Mesendoderm (in vitro differentiated cells): ENCODE measurements around the gene ARMH3.

ENCODE experiments used
- DNase-seq: peaks from one replicate; pipeline ENCODE4 v3.0.0; 2013
- H2AK5ac ChIP-seq: 2 replicates; pipeline ENCODE4 v1.6.1; 2013; ENCODE audit warnings: low read length, inconsistent platforms
- H2BK120ac ChIP-seq: 2 replicates; pipeline ENCODE4 v1.6.1; 2013; ENCODE audit warnings: low read depth, mild to moderate bottlenecking, low read length, moderate library complexity, mixed read lengths
- H2BK15ac ChIP-seq: replicated peaks from 2 replicates; pipeline ENCODE4 v1.6.1; 2013; ENCODE audit warnings: low read depth, mild to moderate bottlenecking, moderate library complexity
- H2BK5ac ChIP-seq: 2 replicates; pipeline ENCODE4 v1.6.1; 2013; ENCODE audit warnings: low read length, inconsistent platforms
- H3K18ac ChIP-seq: 2 replicates; pipeline ENCODE4 v1.6.1; 2013; ENCODE audit warnings: mild to moderate bottlenecking, low read length, mixed read lengths
- H3K23ac ChIP-seq: one replicate; pipeline ENCODE4 v1.6.1; 2013; ENCODE audit warnings: low read length
- H3K27ac ChIP-seq: 2 replicates; pipeline ENCODE4 v1.5.1; 2013; ENCODE audit warnings: low read depth, mild to moderate bottlenecking, inconsistent platforms, low read length, moderate library complexity
- H3K27me3 ChIP-seq: 2 replicates; pipeline ENCODE4 v1.6.1; 2013; ENCODE audit warnings: low read length, control low read depth, mild to moderate bottlenecking, inconsistent platforms; ENCODE audit not compliant: insufficient read depth, poor library complexity
- H3K36me3 ChIP-seq: 2 replicates; pipeline ENCODE4 v1.6.1; 2013; ENCODE audit warnings: low read length, inconsistent platforms; ENCODE audit not compliant: control insufficient read depth, insufficient read depth
- H3K4ac ChIP-seq: one replicate; pipeline ENCODE4 v1.6.1; 2013; ENCODE audit warnings: low read depth, mild to moderate bottlenecking, low read length, moderate library complexity
- H3K4me1 ChIP-seq: 2 replicates; pipeline ENCODE4 v1.6.1; 2013; ENCODE audit warnings: low read depth, low read length, inconsistent platforms; ENCODE audit not compliant: control insufficient read depth
- H3K4me2 ChIP-seq: 2 replicates; pipeline ENCODE4 v1.6.1; 2013; ENCODE audit warnings: low read length
- H3K4me3 ChIP-seq: 2 replicates; pipeline ENCODE4 v1.5.1; 2013; ENCODE audit warnings: mild to moderate bottlenecking, low read length
- H3K56ac ChIP-seq: one replicate; pipeline ENCODE4 v1.6.1; 2013; ENCODE audit warnings: low read length
- H3K79me1 ChIP-seq: 2 replicates; pipeline ENCODE4 v1.6.1; 2013; ENCODE audit warnings: low read length, inconsistent platforms
- H3K79me2 ChIP-seq: 2 replicates; pipeline ENCODE4 v1.6.1; 2013; ENCODE audit warnings: mild to moderate bottlenecking, low read length; ENCODE audit not compliant: control insufficient read depth, insufficient read depth
- H3K9ac ChIP-seq: 2 replicates; pipeline ENCODE4 v1.6.1; 2013; ENCODE audit warnings: low read length, inconsistent platforms
- H4K5ac ChIP-seq: one replicate; pipeline ENCODE4 v1.6.1; 2013; ENCODE audit warnings: low read length
- H4K8ac ChIP-seq: one replicate; pipeline ENCODE4 v1.6.1; 2013; ENCODE audit warnings: low read depth, mild to moderate bottlenecking, control low read depth, low read length, moderate library complexity
- WGBS: extraction: QIAGEN DNeasy Blood & Tissue Kit; methylation state at CpG from one replicate; pipeline ENCODE4 v1.1.7; 2013; ENCODE audit warnings: low lambda C conversion rate, missing lambda C conversion rate; ENCODE audit not compliant: insufficient coverage; ENCODE audit errors: extremely low coverage; 5-methylcytosine and 5-hydroxymethylcytosine counted together

The ARMH3 gene

GRCh38 chr10:102067091-102067916 lies 11.3 kb upstream of the ARMH3 start:
- Histone ChIP-seq H4K5ac (no peak overlapping the region), H3K9ac (no peak overlapping the region), H3K79me2 (no peaks in the 10 kb centered on the region), H3K27ac (no peak overlapping the region), H2BK120ac (no peak overlapping the region), H3K18ac (no peak overlapping the region), H3K27me3 (no peaks in the 10 kb centered on the region), H3K4ac (no peak overlapping the region), H2BK15ac (no peak overlapping the region), H3K4me1 (no peaks in the 10 kb centered on the region), H3K4me2 (no peak overlapping the region), H3K56ac (no peak overlapping the region), H2BK5ac (no peak overlapping the region), H3K36me3 (no peaks in the 10 kb centered on the region), H2AK5ac (no peak overlapping the region), H3K23ac (no peak overlapping the region), H3K79me1 (peaks cover 12% of the 10 kb centered on the region), H3K4me3 (no peak overlapping the region), H4K8ac (no peak overlapping the region)
- DNase-seq: no peak
- no CpG with 5 or more reads among the region's 18 CpGs for WGBS

GRCh38 chr10:102066399-102067088 lies 10.6 kb upstream of the ARMH3 start:
- Histone ChIP-seq H2BK120ac (no peak overlapping the region), H3K4me2 (no peak overlapping the region)

GRCh38 chr10:102065561-102066398 lies 9.8 kb upstream of the ARMH3 start:
- Histone ChIP-seq H3K27ac (peak overlapping the region; percentile 83), H3K4me3 (peak overlapping the region; percentile 80), H3K79me1 (peaks cover 12% of the 10 kb centered on the region), H2BK120ac (no peak overlapping the region), H3K9ac (peak overlapping the region; percentile 90), H4K5ac (no peak overlapping the region), H4K8ac (peak overlapping the region; percentile 87), H2BK5ac (no peak overlapping the region), H3K4me1 (no peaks in the 10 kb centered on the region), H3K18ac (peak overlapping the region; percentile 44), H3K79me2 (no peaks in the 10 kb centered on the region), H3K4me2 (peak overlapping the region; percentile 79), H2AK5ac (no peak overlapping the region), H3K36me3 (no peaks in the 10 kb centered on the region), H3K56ac (peak overlapping the region; percentile 93), H3K23ac (no peak overlapping the region), H2BK15ac (no peak overlapping the region), H3K27me3 (no peaks in the 10 kb centered on the region), H3K4ac (peak overlapping the region; percentile 67)
- WGBS: no CpG with 5 or more reads among the region's 63 CpGs
- DNase-seq: peak; percentile 49

More at GRCh38 chr10:102066399-102067088, 10.6 kb upstream of the ARMH3 start:
- H2BK5ac ChIP-seq: no peak overlapping the region
- H2BK15ac ChIP-seq: no peak overlapping the region
- H3K79me1 ChIP-seq: peaks cover 12% of the 10 kb centered on the region
- WGBS: no CpG with 5 or more reads among the region's 16 CpGs
- H3K23ac ChIP-seq: no peak overlapping the region
- H3K56ac ChIP-seq: peak overlapping the region; percentile 93
- H3K27ac ChIP-seq: no peak overlapping the region
- H4K5ac ChIP-seq: no peak overlapping the region
- DNase-seq: no peak
- H3K4ac ChIP-seq: no peak overlapping the region
- no peak overlapping the region for H3K4me3 ChIP-seq
- no peak overlapping the region for H2AK5ac ChIP-seq
- H3K79me2 ChIP-seq: no peaks in the 10 kb centered on the region
- H3K36me3 ChIP-seq: no peaks in the 10 kb centered on the region
- no peak overlapping the region for H4K8ac ChIP-seq
- H3K18ac ChIP-seq: no peak overlapping the region
- no peaks in the 10 kb centered on the region for H3K4me1 ChIP-seq
- H3K27me3 ChIP-seq: no peaks in the 10 kb centered on the region
- peak overlapping the region; percentile 7 for H3K9ac ChIP-seq

GRCh38 chr10:102064868-102065560 lies 9.0 kb upstream of the ARMH3 start, which contains the start of gene HPS6:
TSS of gene HPS6 (plus strand) at chr10:102065349. CDS start at chr10:102065475, 126 bp downstream.
- no peak within 1 kb of the TSS for H2AK5ac ChIP-seq
- WGBS: no CpG with 5 or more reads among the region's 61 CpGs
- peak within 1 kb of the TSS; percentile 93 for H3K56ac ChIP-seq
- peak within 1 kb of the TSS; percentile 87 for H4K8ac ChIP-seq
- H4K5ac ChIP-seq: no peak within 1 kb of the TSS
- no peak within 1 kb of the TSS for H2BK120ac ChIP-seq
- H3K79me1 ChIP-seq: peaks cover 12% of the 10 kb centered on the region
- H2BK5ac ChIP-seq: no peak within 1 kb of the TSS
- no peaks in the 10 kb centered on the region for H3K27me3 ChIP-seq
- no peak within 1 kb of the TSS for H3K23ac ChIP-seq
- peak within 1 kb of the TSS; percentile 80 for H3K4me3 ChIP-seq
- H3K18ac ChIP-seq: peak within 1 kb of the TSS; percentile 44
- peak; percentile 83 for DNase-seq
- no peaks in the 10 kb centered on the region for H3K36me3 ChIP-seq
- no peak within 1 kb of the TSS for H2BK15ac ChIP-seq
- peak within 1 kb of the TSS; percentile 67 for H3K4ac ChIP-seq
- H3K4me1 ChIP-seq: no peaks in the 10 kb centered on the region
- peak within 1 kb of the TSS; percentile 83 for H3K27ac ChIP-seq
- H3K4me2 ChIP-seq: peak within 1 kb of the TSS; percentile 79
- peak within 1 kb of the TSS; percentile 90 for H3K9ac ChIP-seq
- H3K79me2 ChIP-seq: no peaks in the 10 kb centered on the region

GRCh38 chr10:102064503-102064867 lies 8.5 kb upstream of the ARMH3 start:
- H3K4me1 ChIP-seq: no peaks in the 10 kb centered on the region
- H3K4me3 ChIP-seq: no peak overlapping the region
- H3K27me3 ChIP-seq: no peaks in the 10 kb centered on the region
- no peak overlapping the region for H2BK120ac ChIP-seq
- peaks cover 12% of the 10 kb centered on the region for H3K79me1 ChIP-seq
- H3K36me3 ChIP-seq: no peaks in the 10 kb centered on the region
- no peak overlapping the region for H2BK15ac ChIP-seq
- H3K18ac ChIP-seq: no peak overlapping the region
- H3K4ac ChIP-seq: no peak overlapping the region
- no peak overlapping the region for H3K4me2 ChIP-seq
- no CpG with 5 or more reads among the region's 2 CpGs for WGBS
- H3K23ac ChIP-seq: no peak overlapping the region
- H3K79me2 ChIP-seq: no peaks in the 10 kb centered on the region
- H3K9ac ChIP-seq: peak overlapping the region; percentile 90
- no peak overlapping the region for H3K27ac ChIP-seq
- peak overlapping the region; percentile 54 for H3K56ac ChIP-seq
- H4K8ac ChIP-seq: no peak overlapping the region
- H4K5ac ChIP-seq: no peak overlapping the region
- no peak overlapping the region for H2BK5ac ChIP-seq
- peak; percentile 17 for DNase-seq
- no peak overlapping the region for H2AK5ac ChIP-seq
